HG03521 (cell line): ENCODE data around the gene APOL1.
"Not testable (repeated sequence)": the region's sequence is repeated elsewhere in the genome, so short reads cannot be mapped to it uniquely, and the experiment has no call there.

Experiments used
- ATAC-seq: cut with Tn5 transposase; IDR thresholded peaks from one replicate; pipeline ENCODE4 v1.9.1; 2021; ENCODE audit warnings: mild to moderate bottlenecking, moderate library complexity; ENCODE audit not compliant: unreplicated experiment

The APOL1 gene

DNA sequence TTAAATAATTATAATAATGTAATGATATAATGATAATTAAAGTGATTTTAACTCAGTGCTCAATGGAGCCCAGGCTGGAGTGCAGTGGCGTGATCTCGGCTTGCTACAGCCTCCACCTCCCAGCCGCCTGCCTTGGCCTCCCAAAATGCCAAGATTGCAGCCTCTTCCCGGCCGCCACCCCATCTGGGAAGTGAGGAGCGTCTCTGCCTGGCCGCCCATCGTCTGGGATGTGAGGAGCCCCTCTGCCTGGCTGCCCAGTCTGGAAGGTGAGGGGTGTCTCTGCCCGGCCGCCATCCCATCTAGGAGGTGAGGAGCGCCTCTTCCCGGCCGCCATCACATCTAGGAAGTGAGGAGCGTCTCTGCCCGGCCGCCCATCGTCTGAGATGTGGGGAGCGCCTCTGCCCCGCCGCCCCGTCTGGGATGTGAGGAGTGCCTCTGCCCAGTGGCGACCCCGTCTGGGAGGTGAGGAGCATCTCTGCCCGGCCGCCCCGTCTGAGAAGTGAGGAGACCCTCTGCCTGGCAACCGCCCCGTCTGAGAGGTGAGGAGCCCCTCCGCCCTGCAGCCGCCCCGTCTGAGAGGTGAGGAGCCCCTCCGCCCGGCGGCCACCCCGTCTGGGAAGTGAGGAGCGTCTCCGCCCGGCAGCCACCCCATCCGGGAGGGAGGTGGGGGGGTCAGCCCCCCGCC is 37.6 kb downstream of the APOL1 start:
- not testable (repeated sequence) for ATAC-seq

DNA sequence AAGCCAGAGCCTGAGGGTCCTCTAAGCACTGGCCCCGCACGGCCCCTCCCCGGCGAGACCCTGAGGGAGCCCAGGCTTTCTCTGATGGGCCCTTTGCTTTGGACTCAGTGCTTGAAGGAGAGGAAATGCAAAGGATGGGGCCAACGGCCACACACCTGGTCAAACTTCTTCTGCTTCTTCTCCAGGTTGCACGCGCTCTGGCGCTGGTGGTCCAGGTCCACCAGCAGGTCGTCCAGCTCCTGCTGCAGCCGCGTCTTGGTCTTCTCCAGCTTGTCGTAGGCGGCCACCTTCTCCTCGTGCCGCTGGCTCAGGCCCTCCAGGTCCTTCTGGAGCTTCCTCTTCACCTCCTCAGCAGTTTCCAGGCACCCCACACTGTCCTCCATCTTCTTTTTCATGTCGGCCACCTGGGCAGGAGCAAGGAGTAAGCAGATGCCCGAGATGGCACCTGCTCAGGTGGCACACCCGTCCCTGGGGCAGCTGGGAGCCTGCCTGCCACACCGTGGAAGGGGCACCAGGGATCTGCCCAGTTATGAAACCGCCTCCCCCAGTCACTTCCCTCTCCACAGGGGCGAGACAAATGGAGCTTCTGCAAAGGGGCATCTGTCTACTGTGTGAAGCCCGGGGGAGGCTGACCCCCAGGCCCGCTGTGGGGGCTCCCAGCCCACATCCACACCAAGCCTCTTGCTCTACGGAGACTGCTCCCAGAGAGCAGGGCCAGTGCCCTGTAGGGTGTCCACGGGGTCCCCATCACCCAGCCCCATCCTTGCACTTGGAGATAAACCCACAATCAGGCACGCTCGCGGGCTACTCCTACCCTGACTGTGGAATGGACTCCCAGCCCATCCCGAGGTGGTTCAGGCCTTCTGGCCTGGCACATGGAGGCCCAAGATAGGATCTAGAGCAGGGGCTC is 39.2 kb downstream of the APOL1 start:
- ATAC-seq = no peak

DNA sequence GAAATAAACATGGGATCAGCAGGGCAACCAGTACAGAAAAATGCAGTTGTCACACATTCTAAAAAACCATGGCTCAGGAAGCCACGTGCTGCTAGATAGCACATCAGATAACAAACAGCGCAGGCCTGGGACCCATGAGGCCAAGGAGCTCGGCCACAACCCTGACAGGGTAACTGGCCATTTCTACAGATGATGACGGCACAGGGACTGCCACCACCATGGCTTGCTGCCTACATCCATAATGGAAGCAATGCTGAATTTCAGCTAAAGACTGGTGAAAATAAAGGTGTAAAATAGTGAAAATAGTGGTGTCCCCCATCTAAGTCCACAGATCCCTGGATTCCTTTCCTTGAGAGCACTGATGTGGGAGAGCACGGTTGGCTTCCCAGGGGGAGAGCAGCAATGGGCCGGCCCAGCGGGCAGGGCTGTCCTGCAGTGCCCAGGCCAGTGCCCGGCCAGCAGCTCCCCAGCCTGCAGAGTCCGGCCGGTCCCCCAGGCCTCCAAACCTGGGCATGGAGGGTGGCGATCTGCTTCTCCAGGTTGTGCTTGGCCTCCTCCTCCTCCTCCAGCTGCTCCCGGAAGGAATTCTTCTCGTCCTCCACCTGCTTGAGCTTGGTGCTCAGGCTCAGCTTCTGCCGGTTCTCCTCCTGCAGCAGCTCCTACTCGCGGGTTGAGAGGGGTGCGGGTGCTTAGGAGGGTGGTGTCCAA is 40.0 kb downstream of the APOL1 start:
- no peak for ATAC-seq

DNA sequence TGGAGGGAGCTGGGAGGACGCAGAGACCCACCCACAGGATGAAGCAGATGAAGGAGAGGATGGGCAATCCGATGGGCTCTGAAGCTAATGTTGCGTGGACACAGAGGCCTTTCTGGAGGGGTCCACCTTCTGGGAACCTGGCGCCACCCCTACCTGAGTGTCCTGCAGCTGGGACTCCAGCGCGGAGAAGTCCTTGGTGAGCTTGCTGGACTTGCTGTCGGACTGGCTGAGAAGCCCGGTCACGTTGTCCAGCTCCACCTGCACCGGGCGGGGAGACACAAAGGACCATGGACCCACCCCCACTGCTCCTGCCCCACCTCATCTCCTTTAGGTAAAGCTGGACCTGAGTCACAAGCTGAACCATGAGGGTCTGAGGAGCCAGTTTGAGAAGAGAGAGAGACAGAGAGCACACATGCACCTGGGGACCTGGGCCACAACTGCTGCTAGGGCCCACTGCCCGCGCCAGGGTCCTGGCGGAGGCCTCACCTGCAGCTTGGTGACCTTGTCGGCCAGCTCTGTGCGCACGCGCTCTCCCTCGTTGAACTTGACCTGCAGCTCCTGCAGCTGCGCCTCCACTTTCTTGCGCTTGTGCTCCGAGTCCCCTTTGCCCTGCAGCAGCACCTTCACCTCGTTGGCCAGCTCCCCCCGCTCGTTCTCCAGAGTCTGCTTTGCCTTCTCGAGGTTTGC is 40.8 kb downstream of the APOL1 start:
- ATAC-seq = no peak

DNA sequence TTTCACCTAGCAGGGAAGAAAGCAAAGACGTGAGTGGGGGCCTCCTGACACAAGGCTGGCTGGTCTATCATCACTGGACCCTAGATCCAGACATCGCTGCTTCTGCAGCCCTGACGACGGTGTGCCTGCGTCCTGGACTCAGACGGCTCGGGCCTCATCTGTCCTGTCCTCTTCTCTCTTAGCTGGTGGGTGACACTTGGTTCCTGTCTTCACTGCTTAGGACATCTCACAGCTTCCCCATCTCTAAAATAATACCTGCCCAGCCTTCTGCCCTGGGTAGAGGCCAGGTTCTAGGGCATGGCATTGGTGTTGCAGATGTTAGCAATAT is 41.3 kb downstream of the APOL1 start:
- no peak for ATAC-seq

DNA sequence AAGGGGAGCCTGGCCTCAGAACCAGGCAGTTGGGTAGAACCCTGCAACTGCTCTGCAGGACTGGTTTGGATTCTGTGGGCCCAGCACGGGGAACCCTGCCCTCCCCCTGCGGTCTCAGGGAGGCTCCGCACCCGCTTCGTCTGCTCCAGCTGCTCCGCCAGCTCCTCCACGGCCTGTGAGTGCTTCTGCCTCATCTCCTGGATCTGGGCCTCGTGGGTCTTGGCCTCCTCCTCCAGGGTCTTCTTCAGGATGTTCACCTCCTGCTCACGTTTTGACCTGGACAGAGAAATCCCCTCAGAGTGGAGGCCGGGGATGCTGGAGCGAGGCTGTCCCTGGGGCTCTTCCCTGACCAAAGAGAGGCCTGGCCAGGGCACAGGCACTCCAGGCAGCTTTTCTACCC is 41.9 kb downstream of the APOL1 start:
- no peak for ATAC-seq

DNA sequence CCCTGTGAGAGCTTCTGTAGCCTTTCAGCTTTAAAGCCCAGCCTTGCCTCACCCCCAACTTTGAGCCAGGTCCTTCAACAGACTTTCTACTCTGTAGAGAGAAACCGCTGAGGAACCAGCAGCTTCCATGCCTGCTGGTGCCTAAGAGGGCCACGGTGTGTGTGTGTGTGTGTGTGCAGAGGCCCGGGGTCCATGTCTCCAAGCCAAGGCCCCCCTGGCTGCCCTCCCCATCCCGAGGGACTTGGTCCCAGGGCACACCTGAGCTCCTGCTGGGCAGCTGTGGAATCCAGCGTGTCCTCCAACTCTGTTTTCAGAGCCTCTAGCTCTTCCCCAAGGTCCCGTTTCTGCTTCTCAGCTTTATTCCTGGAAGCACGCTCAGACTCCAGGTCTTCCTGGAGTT is 42.3 kb downstream of the APOL1 start:
- ATAC-seq = no peak

DNA sequence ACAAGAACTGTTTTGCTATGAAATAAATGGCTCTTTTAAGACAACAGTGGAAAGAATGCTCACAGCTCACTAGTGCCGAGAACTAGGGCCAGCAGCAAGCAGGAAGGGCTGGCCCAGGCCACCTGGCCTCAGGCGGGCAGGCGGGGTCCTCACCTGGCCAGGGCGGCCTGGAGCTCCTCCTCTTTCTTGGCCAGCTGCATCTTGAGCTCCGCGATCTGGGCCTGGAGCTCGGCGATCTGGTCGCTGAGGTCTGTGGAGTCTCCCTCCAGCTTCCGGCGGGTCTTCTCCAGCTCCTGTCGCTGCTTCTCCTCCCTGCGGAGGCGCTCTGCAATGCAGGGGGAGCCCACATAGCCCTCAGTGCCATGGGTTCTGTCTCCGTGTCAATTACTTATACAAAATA is 43.8 kb downstream of the APOL1 start:
- ATAC-seq = no peak

DNA sequence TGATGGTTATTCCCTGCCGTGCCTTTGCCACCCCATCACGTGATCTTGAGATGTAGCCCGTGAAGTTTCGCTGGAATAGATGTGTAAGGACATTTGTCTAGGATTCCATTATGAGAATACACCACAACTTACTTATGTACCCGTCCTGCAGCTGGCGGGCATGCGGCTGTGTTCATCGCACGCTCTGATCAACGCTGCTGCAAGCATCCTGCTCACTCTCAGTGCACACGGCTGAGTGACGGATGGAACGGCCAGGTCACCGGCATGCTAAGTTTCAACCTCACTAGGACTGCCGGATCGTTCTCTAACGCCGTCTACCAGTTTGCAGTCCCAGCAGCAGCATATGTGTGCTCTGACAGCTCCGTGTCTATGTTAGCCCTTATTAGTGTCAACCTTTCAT is 44.6 kb downstream of the APOL1 start:
- ATAC-seq = no peak

DNA sequence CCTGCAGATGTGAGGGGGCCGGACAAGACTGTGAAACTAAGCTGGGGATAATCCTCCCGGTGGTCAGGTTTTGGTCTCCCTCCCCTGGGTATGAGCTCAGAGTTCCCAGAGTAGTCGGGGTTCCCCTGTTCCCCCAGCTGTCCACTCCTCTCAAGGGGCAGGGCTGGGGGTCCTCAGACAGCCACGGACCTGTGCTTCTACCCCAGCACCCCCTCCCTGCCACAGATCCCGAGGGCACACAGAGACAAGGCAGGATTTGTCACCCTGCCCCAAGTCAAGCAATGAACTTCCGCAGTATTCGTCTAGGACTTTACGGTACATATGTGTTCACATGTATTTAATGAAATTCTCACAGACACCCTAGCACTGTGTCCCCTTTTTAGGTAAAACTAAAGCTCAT is 45.2 kb downstream of the APOL1 start:
- no peak for ATAC-seq

DNA sequence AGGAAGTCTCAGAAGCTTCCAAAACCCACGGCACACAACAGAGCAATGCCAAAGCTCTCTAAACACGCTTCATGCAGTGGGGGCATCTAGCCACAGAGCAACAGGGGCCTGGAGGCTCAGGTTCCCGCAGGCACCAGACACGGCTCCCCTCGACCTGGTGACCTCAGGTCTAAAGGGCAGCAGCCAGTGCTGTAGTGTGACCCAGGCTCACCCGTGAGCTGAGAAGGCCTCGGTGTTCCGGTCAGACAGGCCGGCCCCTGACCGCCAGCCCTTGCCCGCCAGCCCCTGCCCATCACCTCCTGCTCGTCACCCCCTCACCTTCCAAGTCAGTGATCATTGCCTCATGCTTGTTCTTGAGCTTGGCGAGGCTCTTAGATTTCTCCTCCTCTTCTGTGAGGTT is 45.7 kb downstream of the APOL1 start:
- ATAC-seq = no peak

DNA sequence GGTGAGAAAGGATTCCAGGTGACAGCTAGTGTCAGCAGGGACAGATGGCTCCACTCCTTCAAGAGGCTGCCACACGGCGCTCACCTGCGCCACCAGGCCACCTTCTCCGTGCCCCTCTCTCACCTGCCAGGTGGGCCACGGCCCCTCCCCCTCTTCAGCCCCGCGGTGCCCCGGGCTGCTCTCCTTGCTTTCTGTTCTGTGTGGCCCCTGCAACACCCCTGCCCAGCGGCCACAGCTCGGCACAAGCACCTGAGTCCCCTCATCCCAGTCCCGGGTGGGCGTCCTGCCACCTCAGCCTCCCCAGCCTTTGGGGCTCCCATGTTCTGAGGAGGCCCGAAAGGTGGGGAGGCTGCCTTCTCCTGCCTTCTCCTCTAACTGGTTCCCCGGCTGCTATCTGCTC is 46.4 kb downstream of the APOL1 start:
- ATAC-seq = no peak

DNA sequence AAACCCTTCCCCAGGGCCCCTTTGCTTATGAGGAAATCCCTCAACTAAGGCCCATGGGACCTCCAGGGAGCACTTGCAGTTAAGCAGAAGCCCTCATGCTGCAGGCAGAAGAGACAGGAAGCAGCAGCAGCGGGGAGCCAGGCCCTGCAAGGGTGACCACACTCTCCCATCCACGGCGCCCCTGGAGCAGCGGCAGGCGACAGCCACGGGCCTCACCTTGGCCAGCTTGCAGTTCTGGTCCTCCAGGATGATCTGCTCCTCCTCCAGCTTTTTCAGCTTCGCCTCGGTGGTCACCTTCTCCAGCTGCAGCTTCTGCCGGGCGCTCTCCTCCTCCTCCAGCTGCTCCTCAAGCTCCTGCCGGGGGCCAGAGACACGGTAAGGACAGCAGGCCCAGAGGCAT is 47.0 kb downstream of the APOL1 start:
- no peak for ATAC-seq

DNA sequence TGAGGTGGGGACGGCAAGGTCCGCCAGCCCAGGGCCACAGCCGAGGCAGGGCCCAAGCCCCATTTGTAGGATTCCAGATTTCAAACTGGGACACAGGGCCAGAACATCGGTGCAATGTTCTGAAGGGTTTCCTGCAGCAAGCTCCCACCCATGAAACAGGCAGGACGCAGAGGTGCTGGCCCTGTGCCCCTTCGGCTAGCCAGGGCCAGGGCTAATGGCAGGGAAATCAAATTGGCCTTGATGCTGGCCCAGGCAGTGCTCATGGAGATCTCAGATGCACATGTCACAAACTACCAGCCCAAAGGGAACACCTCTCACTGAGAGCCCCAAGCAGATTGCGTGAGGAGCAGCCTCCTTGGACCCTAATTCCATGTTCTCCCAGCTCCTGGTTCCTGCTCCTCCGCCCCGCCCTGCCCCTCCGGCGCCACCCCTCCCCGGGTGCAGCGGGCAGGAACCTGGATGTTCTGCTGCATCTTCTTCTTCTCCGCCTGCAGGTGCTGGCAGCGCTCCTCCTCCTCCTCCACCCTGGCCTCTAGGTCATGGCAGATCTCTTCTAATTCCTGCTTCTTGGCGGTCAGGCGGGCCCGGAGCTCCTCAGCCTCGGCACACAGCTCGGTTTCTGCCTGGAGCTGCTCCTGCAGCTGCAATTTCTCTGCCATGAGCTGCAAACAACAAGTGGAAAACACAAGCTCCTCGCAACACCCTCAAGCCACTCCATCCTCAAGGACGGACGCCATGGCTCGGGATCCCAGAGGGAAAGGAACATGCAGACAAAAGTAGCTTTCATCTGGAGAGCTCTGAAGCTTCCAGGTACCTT is 47.7 kb downstream of the APOL1 start:
- ATAC-seq = no peak

DNA sequence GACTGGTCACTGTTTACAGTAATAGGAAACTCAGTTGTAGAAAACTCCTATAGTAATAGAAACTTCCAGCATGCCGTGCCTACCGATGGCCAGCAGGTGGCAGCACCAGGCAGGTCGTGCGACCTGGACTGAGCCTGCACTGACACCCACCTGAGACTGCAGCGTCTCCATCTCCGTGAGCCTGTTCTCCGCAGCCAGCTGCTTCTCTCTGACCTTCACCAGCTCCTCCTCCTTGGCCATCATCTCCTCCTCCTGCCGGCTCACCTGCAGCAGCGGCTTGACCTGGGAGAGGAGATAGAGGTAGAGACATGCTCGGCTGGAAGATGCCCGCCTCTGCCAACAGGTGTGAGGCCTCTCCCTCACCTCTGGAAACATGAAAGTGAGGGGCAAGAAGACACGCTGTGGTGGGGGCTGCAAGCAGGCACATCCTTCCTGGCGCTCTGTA is 48.5 kb downstream of the APOL1 start:
- ATAC-seq = no peak

DNA sequence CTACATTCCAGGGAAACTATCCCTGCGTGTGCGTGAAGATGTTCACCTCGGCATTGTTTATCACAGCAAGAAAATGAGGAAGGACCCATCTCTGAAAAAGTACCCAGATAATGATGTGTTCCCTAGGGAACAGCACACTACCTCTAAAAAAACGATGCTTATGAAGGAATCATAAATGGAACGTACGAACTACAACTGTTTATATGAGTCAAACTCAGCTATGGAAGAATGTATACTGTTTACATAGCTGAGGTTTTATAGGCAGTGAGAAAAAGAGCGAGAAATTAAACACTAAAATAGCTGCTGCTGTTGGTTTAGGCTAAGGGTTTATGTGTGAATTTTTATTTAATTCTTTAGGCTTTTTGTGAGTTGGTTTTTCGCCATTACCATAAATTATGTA is 48.9 kb downstream of the APOL1 start:
- no peak for ATAC-seq

DNA sequence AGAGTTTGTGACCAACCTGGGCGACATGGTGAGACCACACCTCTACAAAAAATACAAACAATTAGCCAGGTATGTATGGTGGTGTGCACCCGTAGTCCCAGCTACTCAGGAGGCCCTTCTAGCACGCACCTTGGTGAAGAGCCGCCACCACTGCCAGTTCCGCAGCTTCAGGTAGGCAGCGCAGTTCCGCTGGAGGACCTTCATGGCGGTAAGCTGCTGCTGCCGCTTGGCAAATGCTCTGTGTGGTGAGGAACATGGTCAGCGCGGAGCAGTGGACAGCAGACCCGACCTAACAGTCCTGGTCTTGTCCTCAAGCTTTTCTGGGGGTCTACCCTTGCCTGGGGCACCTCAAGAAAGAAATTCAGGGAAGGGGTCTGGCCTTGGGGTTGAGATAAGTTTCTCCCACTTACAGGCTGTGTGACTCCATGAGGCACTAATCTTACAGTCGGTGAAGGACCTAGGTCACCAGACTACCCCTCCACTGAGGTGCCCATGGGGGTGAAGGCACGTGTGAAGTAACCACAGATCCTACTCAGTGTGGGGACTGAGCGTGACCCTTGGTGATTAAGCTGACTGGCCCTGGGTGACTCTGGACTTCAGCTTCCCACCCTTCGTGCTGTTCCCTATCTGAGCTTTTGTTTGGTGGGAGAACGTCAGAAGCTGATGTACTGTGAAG is 49.6 kb downstream of the APOL1 start:
- no peak for ATAC-seq

DNA sequence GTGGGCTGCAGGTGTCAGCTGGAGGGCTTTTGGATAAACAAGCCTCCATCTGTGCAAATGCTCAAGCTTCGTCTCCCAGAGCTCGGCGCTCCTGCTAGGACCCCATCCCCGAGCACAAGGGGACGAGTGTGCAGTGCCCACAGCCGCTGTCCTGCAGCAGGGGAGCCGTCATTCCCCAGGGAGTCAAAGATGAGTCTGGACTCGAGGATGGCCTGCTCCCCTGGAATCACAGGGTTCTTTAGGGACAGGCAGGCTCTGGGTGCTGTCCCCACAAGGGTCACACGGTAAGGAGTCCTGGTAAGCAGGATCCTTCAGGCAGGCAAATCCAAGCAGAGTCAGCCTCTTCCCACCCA is 50.2 kb downstream of the APOL1 start:
- no peak for ATAC-seq

DNA sequence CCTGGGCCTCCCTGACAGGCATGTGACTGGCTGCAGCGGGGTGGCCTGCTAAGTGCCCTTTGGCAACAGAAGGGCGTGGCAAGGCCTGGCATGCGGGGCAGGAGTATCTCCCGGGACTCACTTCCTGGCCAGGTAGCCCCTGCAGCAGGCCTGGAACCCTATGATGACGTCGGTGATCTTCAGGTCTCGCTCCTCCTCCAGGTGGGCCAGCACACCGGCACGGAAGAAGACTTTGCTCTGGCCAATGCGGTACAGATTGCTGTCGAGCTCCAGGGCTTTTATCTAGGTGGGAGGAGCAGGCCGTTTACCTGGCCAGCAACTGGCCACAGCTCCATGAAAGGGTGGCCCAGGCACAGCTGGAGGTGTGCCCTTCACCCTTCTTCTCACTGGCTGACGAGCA is 50.9 kb downstream of the APOL1 start:
- ATAC-seq = no peak

DNA sequence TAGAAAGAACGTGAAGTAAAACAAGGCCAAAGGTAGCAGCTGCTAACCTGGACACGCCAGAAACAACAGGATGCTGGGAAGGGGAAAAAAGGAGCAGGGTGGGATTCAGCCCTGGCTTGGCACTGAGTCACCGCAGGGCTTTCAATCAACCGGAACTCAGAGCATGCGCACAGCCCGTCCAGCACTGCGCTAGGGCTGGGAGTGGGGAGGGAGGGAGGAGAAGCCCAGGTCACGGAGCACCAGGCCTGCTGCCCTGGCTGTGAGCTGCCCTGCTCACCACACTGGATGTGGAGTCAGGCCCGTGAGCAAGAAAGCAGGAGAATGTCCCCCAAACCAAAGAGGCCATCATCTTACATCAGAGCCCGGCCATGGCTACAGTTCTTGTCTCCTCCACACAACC is 51.5 kb downstream of the APOL1 start:
- no peak for ATAC-seq
